Transverse colon (tissue), 4 donors: ENCODE results near the gene UBE2O. TPM values are rescaled to one million over a fixed set of nuclear protein-coding genes. Genes with fewer than 3 reads are reported as not detected.

ENCODE experiments used
- DNase-seq: peaks from one replicate; pipeline ENCODE4 v3.0.0-alpha.2; 2019
- H3K27ac ChIP-seq, 4 donors: fragments of 200-600 bp; sonication (generic); 2 replicates each; pipeline ENCODE4 v1.5.1; 2016 to 2018; ENCODE audit warnings: inconsistent platforms in 4 of 4
- H3K27me3 ChIP-seq: fragments of 200-600 bp; sonication (generic); 2 replicates; pipeline ENCODE4 v1.5.1; 2017; ENCODE audit warnings: inconsistent platforms
- H3K36me3 ChIP-seq, 4 donors: fragments of 200-600 bp; sonication (generic); 2 replicates each; pipeline ENCODE4 v1.5.1; 2017 to 2019; ENCODE audit warnings: inconsistent platforms in 4 of 4
- H3K4me1 ChIP-seq, 4 donors: fragments of 200-600 bp; sonication (generic); 2 replicates each; pipeline ENCODE4 v1.5.1; 2017 to 2020; ENCODE audit warnings: inconsistent platforms in 4 of 4
- H3K4me3 ChIP-seq, 4 donors: fragments of 200-600 bp; sonication (generic); 1 replicate in 1 of 4; 2 replicates in 3 of 4; pipeline versions ENCODE4 v1.5.1 to v1.6.1; 2017 to 2019; ENCODE audit warnings: inconsistent platforms in 4 of 4
- H3K9me3 ChIP-seq, 2 donors: fragments of 200-600 bp; sonication (generic); 2 replicates each; pipeline ENCODE4 v1.5.1; 2017 to 2019; ENCODE audit warnings: inconsistent platforms in 2 of 2
- EP300 ChIP-seq: sonication (generic); formaldehyde crosslinking; IDR thresholded peaks from one replicate; pipeline ENCODE4 v1.6.1; 2017; ENCODE audit warnings: antibody characterized with exemption, low read depth
- POLR2A ChIP-seq: fragments of 450-650 bp; IDR thresholded peaks from one replicate; pipeline ENCODE4 v1.6.1; 2016; ENCODE audit warnings: antibody characterized with exemption, mild to moderate bottlenecking, moderate library complexity
- POLR2AphosphoS5 ChIP-seq, 3 donors: sonication (generic); formaldehyde crosslinking; IDR thresholded peaks; one replicate each; pipeline ENCODE4 v1.6.1; 2016; ENCODE audit warnings: antibody characterized with exemption in 3 of 3
- WGBS, 2 donors: methylation state at CpG; one replicate each; pipeline ENCODE4 v1.1.5; 2018; ENCODE audit warnings: low coverage in 1 of 2; 5-methylcytosine and 5-hydroxymethylcytosine counted together
- in situ Hi-C, 4 donors: fragments of 200-750 bp; cut with MboI; loops; one replicate each; pipeline versions ENCODE4 v1.15.0 to v1.15.1; 2017; ENCODE audit warnings: low sequenced_read_pairs in 3 of 4, low pct_ligation_motif_present in 1 of 4, low pct_unique_long_range_greater_than_20kb in 1 of 4
- intact Hi-C: fragments of 100-400 bp; cut with DNase I; formaldehyde crosslinking; loops from one replicate; pipeline ENCODE4 v1.15.1; 2023; ENCODE audit warnings: low total_unique reads
- total RNA-seq, 4 donors: library from RNA; depleted of rRNA; stranded (reverse); fragments of >200 nt; gene quantifications; one replicate each; pipeline ENCODE4 v1.1.0, GENCODE V29; 2016
- TF ChIP-seq, protein P1 (sequence below), 5 experiments: fragments of 200-600 bp in 3 of 5; fragments of 450-650 bp in 2 of 5; sonication (generic) in 3 of 5; IDR thresholded peaks; 1 replicate in 2 of 5; 2 replicates in 3 of 5; pipeline ENCODE4 v1.5.1; 2016 to 2017; ENCODE audit warnings: antibody characterized with exemption in 5 of 5, inconsistent platforms in 3 of 5, mild to moderate bottlenecking in 2 of 5, moderate library complexity in 1 of 5

UBE2O gene
- total RNA-seq, 4 donors from 2014 or later, result 9.8 to 28.8 (median 15.9) TPM

DNA sequence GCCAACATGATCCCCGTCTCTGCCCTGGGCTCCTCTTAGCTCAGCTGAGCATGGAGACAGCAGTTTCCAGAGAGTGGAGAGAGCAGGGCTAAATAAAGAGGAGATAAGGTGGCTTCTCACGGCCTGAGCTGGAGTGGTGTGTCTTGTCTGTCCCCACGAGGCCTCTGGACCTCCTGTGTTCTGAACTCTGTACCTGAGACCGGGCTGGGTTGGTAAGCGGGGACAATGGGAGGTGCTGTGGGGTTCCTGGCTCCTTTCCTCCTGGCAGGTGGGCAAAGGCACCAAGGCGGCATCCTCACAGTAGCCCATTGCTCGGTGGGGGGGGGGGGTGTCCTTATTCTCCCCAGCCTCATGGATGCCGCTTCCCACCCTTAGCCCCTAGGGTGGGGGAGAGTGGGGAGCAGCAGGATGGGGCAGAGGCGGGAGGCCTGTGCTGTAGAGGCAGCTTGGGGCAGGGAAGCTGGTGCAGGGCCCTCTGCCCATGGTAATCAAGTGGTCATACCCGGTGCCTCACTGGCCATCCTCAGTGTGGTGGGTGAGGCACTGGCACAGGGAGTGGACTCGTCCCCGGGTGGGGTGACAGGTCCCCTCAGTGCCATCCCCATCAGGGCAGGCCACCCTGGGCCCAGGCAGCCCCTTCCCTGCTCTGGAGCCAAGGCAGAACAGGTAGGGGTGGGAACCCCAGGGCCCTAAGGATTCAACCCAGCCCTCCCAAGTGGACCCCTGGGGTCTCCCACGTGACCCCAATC, 17.2 kb upstream of the UBE2O start:
- no peak for DNase-seq
- intact Hi-C loops, result no loop called here
- in situ Hi-C loops, result loop anchor here (5.0 to 10.0 kb wide), 2 partner anchors 37 to 45 kb away; no protein-coding TSS in a partner anchor
- H3K27ac ChIP-seq, result no peak overlapping the region
- H3K27me3 ChIP-seq, result no peaks in the 10 kb centered on the region
- 85% methylated on average over 13 of the region's 13 CpGs; no CpG with 5 or more reads in 1 of the 2 donors for WGBS, 2 donors
- no peak for TF ChIP-seq POLR2AphosphoS5 (IDR thresholded peaks at IDR 0.05)
- no peak for TF ChIP-seq EP300
- TF ChIP-seq, protein P1, sequence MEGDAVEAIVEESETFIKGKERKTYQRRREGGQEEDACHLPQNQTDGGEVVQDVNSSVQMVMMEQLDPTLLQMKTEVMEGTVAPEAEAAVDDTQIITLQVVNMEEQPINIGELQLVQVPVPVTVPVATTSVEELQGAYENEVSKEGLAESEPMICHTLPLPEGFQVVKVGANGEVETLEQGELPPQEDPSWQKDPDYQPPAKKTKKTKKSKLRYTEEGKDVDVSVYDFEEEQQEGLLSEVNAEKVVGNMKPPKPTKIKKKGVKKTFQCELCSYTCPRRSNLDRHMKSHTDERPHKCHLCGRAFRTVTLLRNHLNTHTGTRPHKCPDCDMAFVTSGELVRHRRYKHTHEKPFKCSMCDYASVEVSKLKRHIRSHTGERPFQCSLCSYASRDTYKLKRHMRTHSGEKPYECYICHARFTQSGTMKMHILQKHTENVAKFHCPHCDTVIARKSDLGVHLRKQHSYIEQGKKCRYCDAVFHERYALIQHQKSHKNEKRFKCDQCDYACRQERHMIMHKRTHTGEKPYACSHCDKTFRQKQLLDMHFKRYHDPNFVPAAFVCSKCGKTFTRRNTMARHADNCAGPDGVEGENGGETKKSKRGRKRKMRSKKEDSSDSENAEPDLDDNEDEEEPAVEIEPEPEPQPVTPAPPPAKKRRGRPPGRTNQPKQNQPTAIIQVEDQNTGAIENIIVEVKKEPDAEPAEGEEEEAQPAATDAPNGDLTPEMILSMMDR (IDR thresholded peaks at IDR 0.05), result no peak
- TF ChIP-seq POLR2A, result no peak
- H3K9me3 ChIP-seq, result no peaks in the 10 kb centered on the region
- no peak overlapping the region for H3K4me3 ChIP-seq
- H3K36me3 ChIP-seq, result no peaks in the 10 kb centered on the region
- H3K4me1 ChIP-seq, result peaks cover 0 to 4% (median 0%) of the 10 kb centered on the region in 4 donors

- no peak for DNase-seq
- H3K4me1 ChIP-seq, result peaks cover 0 to 4% (median 0%) of the 10 kb centered on the region in 4 donors
- in situ Hi-C loops (loop anchor here (5.0 to 10.0 kb wide), 2 partner anchors 38 to 45 kb away; no protein-coding TSS in a partner anchor), intact Hi-C loops (no loop called here)
- 91% methylated on average over 38 of the region's 38 CpGs; no CpG with 5 or more reads in 1 of the 2 donors for WGBS, 2 donors
- no peaks in the 10 kb centered on the region for H3K36me3 ChIP-seq
- H3K27me3 ChIP-seq, result no peaks in the 10 kb centered on the region
- TF ChIP-seq POLR2A (no peak), POLR2AphosphoS5 (IDR thresholded peaks at IDR 0.05) (no peak), EP300 (no peak)
- TF ChIP-seq, protein P1 (IDR thresholded peaks at IDR 0.05), result no peak
- H3K9me3 ChIP-seq, result no peaks in the 10 kb centered on the region
- no peak overlapping the region for H3K27ac ChIP-seq
- H3K4me3 ChIP-seq, result no peak overlapping the region
Observed at GRCh38 chr17:76469076-76469990, 16.4 kb upstream of the UBE2O start.

DNA sequence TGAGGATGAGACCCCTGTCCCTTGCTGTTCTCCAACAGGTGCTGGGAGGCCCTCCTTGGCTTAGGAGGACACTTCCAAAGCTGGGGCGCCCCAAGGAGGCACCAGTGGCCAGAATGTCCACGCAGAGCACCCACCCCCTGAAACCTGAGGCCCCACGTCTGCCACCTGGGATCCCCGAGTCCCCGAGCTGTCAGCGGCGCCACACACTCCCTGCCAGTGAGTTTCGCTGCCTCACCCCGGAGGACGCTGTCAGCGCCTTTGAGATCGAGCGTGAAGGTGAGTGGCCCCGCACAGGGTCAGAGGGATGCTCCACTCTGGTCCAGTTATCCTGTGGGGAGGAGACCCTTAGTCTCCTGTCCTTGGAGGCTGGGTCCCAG, 15.7 kb upstream of the UBE2O start:
- H3K27ac ChIP-seq, result no peak overlapping the region

More for the DNA sequence above, 15.7 kb upstream of the UBE2O start:
- TF ChIP-seq EP300, result no peak
- TF ChIP-seq POLR2A, result no peak
- TF ChIP-seq, protein P1 (IDR thresholded peaks at IDR 0.05), result no peak
- TF ChIP-seq POLR2AphosphoS5 (IDR thresholded peaks at IDR 0.05), result no peak
- Histone ChIP-seq H3K27me3 (no peaks in the 10 kb centered on the region), H3K4me3 (no peak overlapping the region), H3K36me3 (no peaks in the 10 kb centered on the region), H3K9me3 (no peaks in the 10 kb centered on the region), H3K4me1 (peaks cover 0 to 4% (median 0%) of the 10 kb centered on the region in 4 donors)
- 89% methylated on average over 14 of the region's 14 CpGs; no CpG with 5 or more reads in 1 of the 2 donors for WGBS, 2 donors
- in situ Hi-C loops, result loop anchor here (5.0 to 10.0 kb wide), 2 partner anchors 39 to 46 kb away; no protein-coding TSS in a partner anchor
- intact Hi-C loops, result no loop called here
- no peak for DNase-seq
